ENCODE measurements around the gene DEFB121.

DEFB121 gene

DNA sequence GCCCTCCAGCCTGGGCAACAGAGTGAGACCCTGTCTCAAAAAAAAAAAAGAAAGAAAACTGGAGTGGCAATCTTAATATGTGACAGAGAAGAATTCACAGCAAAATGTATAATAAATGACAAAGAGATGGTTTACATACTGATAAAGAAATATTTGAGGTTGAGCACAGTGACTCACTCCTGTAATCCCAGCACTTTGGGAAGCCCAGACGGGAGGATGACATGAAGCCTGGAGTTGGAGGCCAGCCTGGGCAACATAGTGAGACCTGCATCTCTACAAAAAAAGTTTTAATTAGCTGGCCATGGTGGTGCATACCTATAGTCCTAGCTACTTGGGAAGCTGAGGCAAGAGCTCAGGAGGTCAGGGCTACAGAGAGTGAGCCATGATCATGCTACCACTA lies 50.0 kb downstream of the DEFB121 start:
- DNase-seq: no peak
